Spleen (tissue), 11 donors: ENCODE measurements around the gene ZNF169. TPM values are rescaled to one million over a fixed set of nuclear protein-coding genes. Genes with fewer than 3 reads are reported as not detected.
A peak's percentile ranks its signal among the peaks of the same experiment; 100 is the strongest.
"Not testable (repeated sequence)": the region's sequence is repeated elsewhere in the genome, so short reads cannot be mapped to it uniquely, and the experiment has no call there.

Experiments
- DNase-seq: peaks from one replicate; pipeline ENCODE4 v3.0.0-alpha.2; 2020
- H3K27ac ChIP-seq, 8 donors: fragments of 200-600 bp; sonication (generic) in 7 of 8; 1 replicate in 4 of 8; 2 replicates in 4 of 8; pipeline versions ENCODE4 v1.5.0 to v1.8.0; 2016 to 2021; ENCODE audit warnings: inconsistent platforms in 4 of 8, mild to moderate bottlenecking in 4 of 8, moderate library complexity in 1 of 8
- H3K27me3 ChIP-seq, 7 donors: fragments of 200-600 bp; sonication (generic) in 6 of 7; replicated peaks in 1 of 7; 1 replicate in 4 of 7; 2 replicates in 3 of 7; pipeline versions ENCODE4 v1.5.0 to v1.8.0; 2016 to 2021; ENCODE audit warnings: inconsistent platforms in 3 of 7, mild to moderate bottlenecking in 1 of 7
- H3K36me3 ChIP-seq, 6 donors: fragments of 200-600 bp; sonication (generic) in 5 of 6; 1 replicate in 4 of 6; 2 replicates in 2 of 6; pipeline versions ENCODE4 v1.5.0 to v1.8.0; 2016 to 2021; ENCODE audit warnings: inconsistent platforms in 2 of 6
- H3K4me1 ChIP-seq, 6 donors: fragments of 200-600 bp; sonication (generic) in 5 of 6; 1 replicate in 3 of 6; 2 replicates in 3 of 6; pipeline versions ENCODE4 v1.5.0 to v1.8.0; 2016 to 2021; ENCODE audit warnings: inconsistent platforms in 3 of 6
- H3K4me3 ChIP-seq, 8 donors: fragments of 200-600 bp; sonication (generic) in 7 of 8; 1 replicate in 4 of 8; 2 replicates in 4 of 8; pipeline versions ENCODE4 v1.5.0 to v1.8.0; 2016 to 2021; ENCODE audit warnings: inconsistent platforms in 4 of 8, mild to moderate bottlenecking in 4 of 8, moderate library complexity in 2 of 8
- H3K9me3 ChIP-seq, 8 donors: fragments of 200-600 bp; sonication (generic) in 7 of 8; 1 replicate in 4 of 8; 2 replicates in 4 of 8; pipeline versions ENCODE4 v1.5.0 to v1.8.0; 2016 to 2021; ENCODE audit warnings: inconsistent platforms in 4 of 8
- POLR2A ChIP-seq, 3 donors: fragments of 450-650 bp; IDR thresholded peaks; one replicate each; pipeline ENCODE4 v1.5.1; 2017; ENCODE audit warnings: antibody characterized with exemption in 3 of 3, mild to moderate bottlenecking in 1 of 3
- POLR2AphosphoS5 ChIP-seq, 3 donors: sonication (generic); formaldehyde crosslinking; IDR thresholded peaks; one replicate each; pipeline ENCODE4 v1.5.1; 2017; ENCODE audit warnings: antibody characterized with exemption in 3 of 3
- WGBS, 5 donors: extraction: QIAGEN DNeasy Blood & Tissue Kit in 3 of 5; methylation state at CpG; one replicate each; pipeline versions ENCODE4 v1.1.5 to v1.1.7; 2013 to 2018; 5-methylcytosine and 5-hydroxymethylcytosine counted together
- intact Hi-C: fragments of 100-400 bp; cut with DNase I; formaldehyde crosslinking; loops from one replicate; pipeline ENCODE4 v1.15.0; 2023; ENCODE audit warnings: low total_unique reads
- polyA plus RNA-seq, 3 donors: library from polyadenylated mRNA; stranded (reverse); fragments of 200-250 nt; gene quantifications; one replicate each; pipeline ENCODE4 v1.2.1, GENCODE V29; 2013
- total RNA-seq, 7 donors: library from RNA; depleted of rRNA in 3 of 7; stranded (reverse); fragments of >200 nt in 3 of 7; fragmentation: NEBNext Ultra II Directional in 4 of 7; extraction: Animal tissue kit (Norgen Biotek cat#: 25700) in 4 of 7; gene quantifications; one replicate each; pipeline versions ENCODE4 v1.1.0 to v1.2.1, GENCODE V29; 2016 to 2021
- TF ChIP-seq, protein P1 (sequence below), 11 experiments: fragments of 200-600 bp in 7 of 11; fragments of 450-650 bp in 4 of 11; sonication (generic) in 4 of 11; IDR thresholded peaks in 8 of 11; conservative IDR thresholded peaks in 3 of 11; 1 replicate in 7 of 11; 2 replicates in 4 of 11; pipeline versions ENCODE4 v1.4.0 to v1.8.0; 2016 to 2021; ENCODE audit warnings: antibody characterized with exemption in 11 of 11, inconsistent platforms in 4 of 11, mild to moderate bottlenecking in 1 of 11
- donor health status: healthy with polysubstance abuse.
- donor health status: DM: no; HTN: no; CAD: no; lungs with moderate emphysema.
- donor health status: DM: no; HTN: no; CAD: no.
- donor health status: Bipolar disorder and iron deficiency.
- donor health status: healthy.
- donor health status: DM: no; HTN: no; CAD: no.
- donor health status: DM: yes; HTN: yes; CAD: no.

The ZNF169 gene
- total and polyA plus RNA-seq, 10 donors = 2.3 to 58.1 (median 14.6) TPM

DNA sequence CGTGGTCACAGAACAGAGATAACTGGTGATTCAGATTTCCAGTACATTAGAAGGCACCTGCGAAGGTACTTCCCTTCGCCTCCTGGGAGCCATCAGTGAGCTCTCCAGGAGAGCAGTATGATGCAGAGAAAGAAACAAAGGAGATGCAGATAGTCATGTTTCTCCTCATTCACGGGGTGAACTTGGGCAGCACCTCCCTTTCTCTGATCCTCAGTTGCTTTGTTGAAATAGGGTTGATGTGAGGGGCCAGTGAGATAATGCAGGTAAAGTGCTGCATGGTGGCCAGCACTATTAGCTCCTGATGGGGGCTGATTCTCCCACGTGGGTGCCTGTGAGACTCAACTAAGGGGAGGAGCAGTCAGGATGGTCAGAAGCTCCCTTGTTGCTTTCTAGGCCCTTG is 46.6 kb upstream of the ZNF169 start:
- TF ChIP-seq, protein P1, sequence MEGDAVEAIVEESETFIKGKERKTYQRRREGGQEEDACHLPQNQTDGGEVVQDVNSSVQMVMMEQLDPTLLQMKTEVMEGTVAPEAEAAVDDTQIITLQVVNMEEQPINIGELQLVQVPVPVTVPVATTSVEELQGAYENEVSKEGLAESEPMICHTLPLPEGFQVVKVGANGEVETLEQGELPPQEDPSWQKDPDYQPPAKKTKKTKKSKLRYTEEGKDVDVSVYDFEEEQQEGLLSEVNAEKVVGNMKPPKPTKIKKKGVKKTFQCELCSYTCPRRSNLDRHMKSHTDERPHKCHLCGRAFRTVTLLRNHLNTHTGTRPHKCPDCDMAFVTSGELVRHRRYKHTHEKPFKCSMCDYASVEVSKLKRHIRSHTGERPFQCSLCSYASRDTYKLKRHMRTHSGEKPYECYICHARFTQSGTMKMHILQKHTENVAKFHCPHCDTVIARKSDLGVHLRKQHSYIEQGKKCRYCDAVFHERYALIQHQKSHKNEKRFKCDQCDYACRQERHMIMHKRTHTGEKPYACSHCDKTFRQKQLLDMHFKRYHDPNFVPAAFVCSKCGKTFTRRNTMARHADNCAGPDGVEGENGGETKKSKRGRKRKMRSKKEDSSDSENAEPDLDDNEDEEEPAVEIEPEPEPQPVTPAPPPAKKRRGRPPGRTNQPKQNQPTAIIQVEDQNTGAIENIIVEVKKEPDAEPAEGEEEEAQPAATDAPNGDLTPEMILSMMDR (IDR thresholded peaks at IDR 0.05 in 8 of 11, conservative IDR thresholded peaks at IDR 0.05 in 3 of 11) = no peak
- no peak for TF ChIP-seq POLR2A (IDR thresholded peaks at IDR 0.05)
- no peak for TF ChIP-seq POLR2AphosphoS5 (IDR thresholded peaks at IDR 0.05)
- intact Hi-C loops = no loop called here
- Histone ChIP-seq H3K36me3 (no peaks in the 10 kb centered on the region), H3K9me3 (no peaks in the 10 kb centered on the region), H3K4me3 (no peak overlapping the region), H3K27ac (no peak overlapping the region), H3K4me1 (peaks cover 0 to 9% (median 5%) of the 10 kb centered on the region in 6 donors), H3K27me3 (peaks cover 0 to 18% (median 0%) of the 10 kb centered on the region in 7 donors)
- no peak for DNase-seq
- 68 to 85% (median 81%) methylated on average over 5 of the region's 5 CpGs for WGBS, 5 donors

DNA sequence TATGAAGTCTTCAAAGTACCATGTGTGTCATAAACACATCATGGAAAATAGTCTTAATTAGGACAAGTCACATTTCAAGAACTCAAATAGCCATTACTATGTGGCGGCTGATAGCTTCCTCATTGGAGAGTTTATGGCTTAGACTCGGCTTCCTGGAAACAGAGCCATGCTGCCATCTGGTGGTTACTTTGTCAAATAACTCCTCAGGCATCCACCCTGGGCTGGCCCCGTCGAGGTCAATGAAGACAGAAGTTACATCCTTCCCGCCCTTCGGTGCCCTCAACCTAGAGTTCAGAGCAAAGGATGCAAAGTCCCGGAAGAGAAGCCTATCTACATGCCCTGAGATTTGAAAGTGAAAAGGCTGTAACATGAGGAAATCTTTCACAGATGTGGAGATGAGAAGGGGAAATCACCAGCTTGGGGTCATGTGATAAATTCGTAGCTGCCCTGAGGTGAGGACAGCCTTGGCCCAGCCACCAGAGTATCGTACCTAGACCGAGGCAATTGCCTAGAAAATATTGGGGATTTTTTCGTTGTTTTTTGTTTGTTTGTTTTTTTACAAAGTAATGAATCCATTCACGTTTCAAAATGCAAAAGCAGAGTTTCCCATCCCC is 45.5 kb upstream of the ZNF169 start:
- Histone ChIP-seq H3K4me1 (peaks cover 0 to 9% (median 5%) of the 10 kb centered on the region in 6 donors), H3K27ac (no peak overlapping the region), H3K36me3 (no peaks in the 10 kb centered on the region), H3K27me3 (peaks cover 0 to 18% (median 0%) of the 10 kb centered on the region in 7 donors), H3K9me3 (no peaks in the 10 kb centered on the region), H3K4me3 (peak overlapping the region in 1 of 8 donors; percentile 23)
- DNase-seq = peak; percentile 88
- intact Hi-C loops = loop anchor here (2.0 kb wide), 1 partner anchor 149 kb away; no protein-coding TSS in a partner anchor
- WGBS, 5 donors = 9 to 19% (median 13%) methylated on average over 12 of the region's 12 CpGs
- TF ChIP-seq POLR2AphosphoS5 (IDR thresholded peaks at IDR 0.05) (peak in 1 of 3 donors; percentile 13), POLR2A (IDR thresholded peaks at IDR 0.05) (no peak)
- TF ChIP-seq, protein P1 (IDR thresholded peaks at IDR 0.05 in 8 of 11, conservative IDR thresholded peaks at IDR 0.05 in 3 of 11) = peak; percentile 80 to 95 (median 89)

DNA sequence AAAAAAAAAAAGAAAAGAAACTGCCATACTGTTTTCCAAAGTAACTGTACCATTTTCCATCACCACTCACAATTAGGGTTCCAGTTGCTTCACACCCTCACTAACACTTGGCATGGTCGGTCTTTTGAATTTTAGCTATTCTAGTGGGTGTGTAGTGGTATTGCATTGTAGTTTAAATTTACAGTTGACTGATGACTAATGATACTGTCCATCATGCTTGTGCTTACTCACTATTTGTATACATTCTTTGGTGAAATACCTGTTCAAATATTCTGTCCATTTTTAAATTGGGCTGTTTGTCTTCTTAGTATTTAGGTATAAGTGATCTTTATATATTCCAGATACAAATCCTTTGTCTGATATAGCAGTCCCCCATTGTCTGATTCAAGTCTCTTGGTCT is 36.2 kb upstream of the ZNF169 start:
- Histone ChIP-seq H3K9me3 (peaks cover 0 to 17% (median 9%) of the 10 kb centered on the region in 8 donors), H3K27me3 (peaks cover 0 to 13% (median 0%) of the 10 kb centered on the region in 7 donors), H3K36me3 (no peaks in the 10 kb centered on the region), H3K4me3 (no peak overlapping the region), H3K4me1 (no peaks in the 10 kb centered on the region), H3K27ac (no peak overlapping the region)
- no peak for DNase-seq
- intact Hi-C loops = no loop called here
- TF ChIP-seq POLR2A (IDR thresholded peaks at IDR 0.05) (no peak), POLR2AphosphoS5 (IDR thresholded peaks at IDR 0.05) (no peak)
- TF ChIP-seq, protein P1 (IDR thresholded peaks at IDR 0.05 in 8 of 11, conservative IDR thresholded peaks at IDR 0.05 in 3 of 11) = no peak
- WGBS, 5 donors = 70 to 92% (median 88%) methylated on average over 1 of the region's 1 CpG

DNA sequence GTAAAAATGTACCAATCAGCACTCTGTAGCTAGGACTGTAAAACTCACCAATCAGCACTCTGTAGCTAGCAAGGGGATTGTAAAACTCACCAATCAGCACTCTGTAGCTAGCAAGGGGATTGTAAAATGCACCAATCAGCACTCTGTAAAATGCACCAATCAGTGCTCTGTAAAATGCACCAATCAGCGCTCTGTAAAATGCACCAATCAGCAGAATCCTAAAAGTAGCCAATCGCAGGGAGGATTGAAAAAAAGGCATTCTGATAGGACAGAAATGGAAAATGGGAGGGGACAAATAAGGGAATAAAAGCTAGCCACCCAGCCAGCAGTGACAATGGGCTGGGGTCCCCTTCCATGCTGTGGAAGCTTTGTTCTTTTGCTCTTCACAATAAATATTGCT is 33.7 kb upstream of the ZNF169 start:
- peaks cover 0 to 35% (median 0%) of the 10 kb centered on the region in 7 donors for H3K27me3 ChIP-seq
- peaks cover 0 to 37% (median 23%) of the 10 kb centered on the region in 8 donors for H3K9me3 ChIP-seq
- intact Hi-C loops, H3K4me1 ChIP-seq, H3K4me3 ChIP-seq, H3K36me3 ChIP-seq, H3K27ac ChIP-seq, DNase-seq: not testable (repeated sequence)
- WGBS, 5 donors = 91 to 95% (median 94%) methylated on average over 2 of the region's 2 CpGs
